Neuronal stem cell (in vitro differentiated cells): ENCODE data around the gene DGKD.

Source experiments
- DNase-seq: peaks from one replicate; pipeline ENCODE4 v3.0.0-alpha.2; 2013; ENCODE audit warnings: low spot score
- H2AFZ ChIP-seq: one replicate; pipeline ENCODE4 v1.6.1; 2013; ENCODE audit warnings: mild to moderate bottlenecking, low read length, inconsistent platforms
- H2AK5ac ChIP-seq: 2 replicates; pipeline ENCODE4 v1.6.1; 2013; ENCODE audit warnings: low read depth, mild to moderate bottlenecking, inconsistent platforms, low read length, moderate library complexity, mixed read lengths
- H2BK120ac ChIP-seq: 2 replicates; pipeline ENCODE4 v1.6.1; 2013; ENCODE audit warnings: low read depth, mild to moderate bottlenecking, inconsistent platforms, low read length, moderate library complexity, mixed read lengths
- H2BK12ac ChIP-seq: one replicate; pipeline ENCODE4 v1.6.1; 2013; ENCODE audit warnings: low read length, inconsistent platforms
- H2BK15ac ChIP-seq: 2 replicates; pipeline ENCODE4 v1.6.1; 2013; ENCODE audit warnings: mild to moderate bottlenecking, low read length, inconsistent platforms, mixed read lengths
- H2BK5ac ChIP-seq: one replicate; pipeline ENCODE4 v1.6.1; 2013; ENCODE audit warnings: inconsistent platforms, mild to moderate bottlenecking, low read length, moderate library complexity
- H3K14ac ChIP-seq: one replicate; pipeline ENCODE4 v1.6.1; 2013; ENCODE audit warnings: low read length, inconsistent platforms
- H3K18ac ChIP-seq: 2 replicates; pipeline ENCODE4 v1.6.1; 2013; ENCODE audit warnings: low read length, inconsistent platforms
- H3K23ac ChIP-seq: 2 replicates; pipeline ENCODE4 v1.6.1; 2013; ENCODE audit warnings: low read depth, mild to moderate bottlenecking, mixed read lengths, low read length, inconsistent platforms; ENCODE audit not compliant: poor library complexity
- H3K27ac ChIP-seq: replicated peaks from 3 replicates; pipeline ENCODE4 v1.5.1; 2013; ENCODE audit warnings: low read length, inconsistent platforms
- H3K27me3 ChIP-seq, 3 experiments: 2 replicates each; pipeline ENCODE4 v1.6.1; 2013; ENCODE audit warnings: low read length in 3 of 3, mild to moderate bottlenecking in 2 of 3, inconsistent platforms in 1 of 3, low read depth in 1 of 3, mixed read lengths in 1 of 3, moderate library complexity in 1 of 3; ENCODE audit not compliant: control insufficient read depth in 3 of 3, insufficient read depth in 3 of 3
- H3K36me3 ChIP-seq, 2 donors: replicated peaks in 1 of 2; 2 replicates each; pipeline ENCODE4 v1.6.1; 2013; ENCODE audit warnings: low read length in 2 of 2; ENCODE audit not compliant: control insufficient read depth in 2 of 2, insufficient read depth in 2 of 2
- H3K4ac ChIP-seq: 2 replicates; pipeline ENCODE4 v1.6.1; 2013; ENCODE audit warnings: inconsistent platforms, mild to moderate bottlenecking, low read length, moderate library complexity
- H3K4me1 ChIP-seq, 2 donors: 1 replicate in 1 of 2; 2 replicates in 1 of 2; pipeline ENCODE4 v1.6.1; 2013; ENCODE audit warnings: low read length in 2 of 2, low read depth in 1 of 2; ENCODE audit not compliant: control insufficient read depth in 2 of 2, insufficient read depth in 1 of 2
- H3K4me2 ChIP-seq: one replicate; pipeline ENCODE4 v1.6.1; 2013; ENCODE audit warnings: mild to moderate bottlenecking, low read length, inconsistent platforms; ENCODE audit not compliant: insufficient read depth, poor library complexity, severe bottlenecking
- H3K4me3 ChIP-seq, 2 donors: 2 replicates each; pipeline ENCODE4 v1.5.1; 2013; ENCODE audit warnings: low read length in 2 of 2, mild to moderate bottlenecking in 2 of 2, inconsistent platforms in 1 of 2, moderate library complexity in 1 of 2
- H3K79me1 ChIP-seq: one replicate; pipeline ENCODE4 v1.6.1; 2013; ENCODE audit warnings: low read depth, mild to moderate bottlenecking, inconsistent platforms, low read length, moderate library complexity
- H3K9ac ChIP-seq: one replicate; pipeline ENCODE4 v1.6.1; 2013; ENCODE audit warnings: mild to moderate bottlenecking, low read depth, low read length, inconsistent platforms; ENCODE audit not compliant: poor library complexity
- H3K9me3 ChIP-seq, 2 donors: replicated peaks in 1 of 2; 2 replicates each; pipeline versions ENCODE3 to v1.6.1; 2013; ENCODE audit warnings: low read length in 2 of 2, mild to moderate bottlenecking in 2 of 2, inconsistent platforms in 1 of 2, low read depth in 1 of 2, mixed read lengths in 1 of 2, moderate library complexity in 1 of 2; ENCODE audit not compliant: control insufficient read depth in 2 of 2, insufficient read depth in 1 of 2
- H4K8ac ChIP-seq: one replicate; pipeline ENCODE4 v1.6.1; 2013; ENCODE audit warnings: low read depth, mild to moderate bottlenecking, inconsistent platforms, low read length, moderate library complexity
- H4K91ac ChIP-seq: one replicate; pipeline ENCODE4 v1.6.1; 2013; ENCODE audit warnings: low read length, low read depth, mild to moderate bottlenecking, inconsistent platforms; ENCODE audit not compliant: poor library complexity
- whole genome bisulfite sequencing, 2 donors: extraction: QIAGEN DNeasy Blood & Tissue Kit; methylation state at CpG; one replicate each; pipeline ENCODE4 v1.1.7; 2013; ENCODE audit warnings: missing lambda C conversion rate in 2 of 2, mixed read lengths in 1 of 2; ENCODE audit not compliant: insufficient read length in 2 of 2, insufficient replicate concordance in 1 of 2; ENCODE audit errors: extremely low coverage in 2 of 2; 5-methylcytosine and 5-hydroxymethylcytosine counted together

The DGKD gene

GRCh38 chr2:233434666-233435330 is 80.5 kb downstream of the DGKD start:
- DNase-seq = no peak
- no peaks in the 10 kb centered on the region for H3K79me1 ChIP-seq
- no peak overlapping the region for H3K18ac ChIP-seq
- no peak overlapping the region for H3K4me2 ChIP-seq
- H2AK5ac ChIP-seq = no peak overlapping the region
- H2AFZ ChIP-seq = no peak overlapping the region
- H4K8ac ChIP-seq = no peak overlapping the region
- no CpG with 5 or more reads among the region's 18 CpGs for WGBS, 2 donors
- peak overlapping the region; percentile 25 for H3K9ac ChIP-seq
- no peak overlapping the region for H2BK5ac ChIP-seq
- H3K36me3 ChIP-seq = peaks cover 14 to 39% of the 10 kb centered on the region in 2 donors
- H3K27me3 ChIP-seq = no peaks in the 10 kb centered on the region
- H3K4ac ChIP-seq = no peak overlapping the region
- H3K23ac ChIP-seq = no peak overlapping the region
- H2BK15ac ChIP-seq = no peak overlapping the region
- H3K27ac ChIP-seq = no peak overlapping the region
- H3K9me3 ChIP-seq = no peaks in the 10 kb centered on the region
- H3K4me1 ChIP-seq = no peaks in the 10 kb centered on the region
- H4K91ac ChIP-seq = no peak overlapping the region
- peak overlapping the region in 1 of 2 donors; percentile 9 for H3K4me3 ChIP-seq
- no peak overlapping the region for H2BK12ac ChIP-seq
- no peak overlapping the region for H3K14ac ChIP-seq
- H2BK120ac ChIP-seq = no peak overlapping the region

GRCh38 chr2:233435436-233436190 is 81.3 kb downstream of the DGKD start:
- H3K79me1 ChIP-seq = no peaks in the 10 kb centered on the region
- no peak for DNase-seq
- H3K4me1 ChIP-seq = no peaks in the 10 kb centered on the region
- no peak overlapping the region for H2BK15ac ChIP-seq
- H4K8ac ChIP-seq = no peak overlapping the region
- no peaks in the 10 kb centered on the region for H3K9me3 ChIP-seq
- H3K27ac ChIP-seq = no peak overlapping the region
- no peak overlapping the region for H2AFZ ChIP-seq
- H2BK5ac ChIP-seq = no peak overlapping the region
- WGBS, 2 donors = no CpG with 5 or more reads among the region's 18 CpGs
- H2AK5ac ChIP-seq = no peak overlapping the region
- H3K23ac ChIP-seq = no peak overlapping the region
- H3K4ac ChIP-seq = no peak overlapping the region
- H3K4me2 ChIP-seq = no peak overlapping the region
- H3K4me3 ChIP-seq = no peak overlapping the region
- H2BK120ac ChIP-seq = no peak overlapping the region
- peak overlapping the region; percentile 9 for H3K9ac ChIP-seq
- H3K36me3 ChIP-seq = peaks cover 15 to 44% of the 10 kb centered on the region in 2 donors
- no peaks in the 10 kb centered on the region for H3K27me3 ChIP-seq
- H3K18ac ChIP-seq = no peak overlapping the region
- H3K14ac ChIP-seq = peak overlapping the region; percentile 9
- no peak overlapping the region for H2BK12ac ChIP-seq
- H4K91ac ChIP-seq = no peak overlapping the region

- H3K27ac ChIP-seq = no peak overlapping the region
- H3K4ac ChIP-seq = no peak overlapping the region
- no peak overlapping the region for H2BK15ac ChIP-seq
- H3K4me1 ChIP-seq = no peaks in the 10 kb centered on the region
- no peaks in the 10 kb centered on the region for H3K27me3 ChIP-seq
- no peak overlapping the region for H2AK5ac ChIP-seq
- WGBS, 2 donors = no CpG with 5 or more reads among the region's 15 CpGs
- no peak overlapping the region for H4K8ac ChIP-seq
- no peak overlapping the region for H2AFZ ChIP-seq
- no peak overlapping the region for H3K23ac ChIP-seq
- no peak overlapping the region for H2BK12ac ChIP-seq
- no peaks in the 10 kb centered on the region for H3K79me1 ChIP-seq
- H4K91ac ChIP-seq = no peak overlapping the region
- H3K18ac ChIP-seq = no peak overlapping the region
- H2BK120ac ChIP-seq = no peak overlapping the region
- peak overlapping the region; percentile 9 for H3K14ac ChIP-seq
- H2BK5ac ChIP-seq = no peak overlapping the region
- no peak for DNase-seq
- peaks cover 15 to 44% of the 10 kb centered on the region in 2 donors for H3K36me3 ChIP-seq
- H3K9me3 ChIP-seq = no peaks in the 10 kb centered on the region
- H3K9ac ChIP-seq = no peak overlapping the region
- no peak overlapping the region for H3K4me3 ChIP-seq
- no peak overlapping the region for H3K4me2 ChIP-seq
Observed at GRCh38 chr2:233436191-233436581, 81.9 kb downstream of the DGKD start.

GRCh38 chr2:233436691-233437438 is 82.6 kb downstream of the DGKD start:
- no peak overlapping the region for H2BK12ac ChIP-seq
- no peak overlapping the region for H3K27ac ChIP-seq
- no peak overlapping the region for H2AFZ ChIP-seq
- no CpG with 5 or more reads among the region's 17 CpGs for WGBS, 2 donors
- no peaks in the 10 kb centered on the region for H3K4me1 ChIP-seq
- peaks cover 1% of the 10 kb centered on the region for H3K79me1 ChIP-seq
- no peak overlapping the region for H2BK120ac ChIP-seq
- H2BK5ac ChIP-seq = no peak overlapping the region
- no peak overlapping the region for H3K14ac ChIP-seq
- H3K18ac ChIP-seq = no peak overlapping the region
- no peak overlapping the region for H3K4ac ChIP-seq
- no peaks in the 10 kb centered on the region for H3K27me3 ChIP-seq
- H3K4me2 ChIP-seq = no peak overlapping the region
- H3K9ac ChIP-seq = no peak overlapping the region
- H3K23ac ChIP-seq = no peak overlapping the region
- H3K9me3 ChIP-seq = no peaks in the 10 kb centered on the region
- H3K36me3 ChIP-seq = peaks cover 15 to 44% of the 10 kb centered on the region in 2 donors
- H2BK15ac ChIP-seq = no peak overlapping the region
- no peak for DNase-seq
- no peak overlapping the region for H2AK5ac ChIP-seq
- H3K4me3 ChIP-seq = no peak overlapping the region
- no peak overlapping the region for H4K8ac ChIP-seq
- H4K91ac ChIP-seq = peak overlapping the region; percentile 42
